MV-4-11 (cell line): ENCODE measurements around the gene DISP1.
A peak's percentile ranks its signal among the peaks of the same experiment; 100 is the strongest.

Experiments
- DNase-seq: peaks from one replicate; lab custom pipeline; 2025; lab: John Stamatoyannopoulos, UW

The DISP1 gene

DNA sequence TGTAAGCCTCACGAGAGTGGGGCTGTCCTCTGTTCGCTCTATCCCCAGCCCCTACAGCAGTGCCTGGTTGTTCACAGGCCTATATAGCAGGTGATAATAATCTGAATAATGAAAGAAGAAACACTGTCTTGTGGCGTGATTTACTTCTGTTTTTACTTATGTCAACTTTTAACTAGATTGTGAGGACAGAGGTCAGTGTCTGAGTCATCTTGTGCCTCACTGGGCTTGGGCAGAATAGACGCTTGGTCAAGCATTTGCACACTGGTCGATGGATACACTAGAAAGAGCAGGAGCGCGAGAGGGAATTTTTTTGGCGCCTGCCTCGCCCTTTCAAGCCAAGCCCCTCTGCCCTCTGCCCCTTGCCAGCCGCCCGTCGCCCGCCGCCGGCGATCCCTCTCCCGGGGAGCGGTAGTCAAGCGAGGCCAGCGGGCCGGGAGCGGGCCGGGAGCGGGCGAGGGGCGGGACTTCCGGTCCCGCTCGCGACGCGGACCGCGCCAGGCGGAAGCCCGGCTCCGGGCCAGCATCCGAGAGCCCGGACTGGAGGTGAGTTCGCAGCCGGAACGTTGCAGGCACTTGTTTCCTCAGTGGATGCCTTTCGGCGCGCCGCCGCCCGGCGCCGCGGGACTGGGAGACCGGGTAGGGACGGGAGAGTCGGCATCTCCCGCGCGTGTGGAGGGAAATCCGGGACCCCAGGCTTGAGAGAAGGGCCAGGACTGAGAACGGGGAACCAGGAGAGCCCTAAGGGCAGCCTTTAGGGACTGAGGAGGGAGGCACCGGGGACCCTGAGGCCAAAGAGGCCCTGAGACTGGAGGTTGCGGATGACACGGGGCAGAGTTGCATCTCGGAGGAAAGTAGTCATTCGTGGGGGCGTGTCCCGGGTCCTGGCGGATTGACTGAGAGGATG, at the start of gene DISP1:
Gene DISP1 (plus strand): TSS at position 504 of the 904 bp plus-strand sequence. CDS start 127,785 bp downstream, outside the sequence.
- peak; percentile 54 for DNase-seq

DNA sequence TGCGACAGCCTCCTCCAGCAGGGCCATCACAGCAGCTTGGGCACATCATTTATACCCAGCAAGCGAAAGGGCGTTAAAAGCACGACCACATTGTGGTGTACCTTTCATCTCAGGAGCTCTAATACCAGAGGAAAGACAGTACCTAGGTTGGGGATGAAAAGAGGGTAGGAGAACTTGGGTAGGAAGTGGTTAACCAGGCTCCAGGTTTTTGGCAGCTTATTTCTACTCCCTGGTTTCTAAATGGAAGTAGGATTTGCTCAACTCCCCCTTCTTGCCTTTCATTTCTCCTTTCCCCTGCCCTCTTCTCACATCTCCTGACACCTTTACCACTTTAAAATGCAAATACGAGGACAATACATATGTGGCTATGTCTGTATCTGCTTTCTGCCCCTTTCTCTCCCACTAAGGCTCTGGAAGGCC, 47.7 kb upstream of the DISP1 start:
- peak; percentile 61 for DNase-seq

- DNase-seq: no peak
Observed at GRCh38 chr1:222768592-222768991, 46.2 kb upstream of the DISP1 start.

DNA sequence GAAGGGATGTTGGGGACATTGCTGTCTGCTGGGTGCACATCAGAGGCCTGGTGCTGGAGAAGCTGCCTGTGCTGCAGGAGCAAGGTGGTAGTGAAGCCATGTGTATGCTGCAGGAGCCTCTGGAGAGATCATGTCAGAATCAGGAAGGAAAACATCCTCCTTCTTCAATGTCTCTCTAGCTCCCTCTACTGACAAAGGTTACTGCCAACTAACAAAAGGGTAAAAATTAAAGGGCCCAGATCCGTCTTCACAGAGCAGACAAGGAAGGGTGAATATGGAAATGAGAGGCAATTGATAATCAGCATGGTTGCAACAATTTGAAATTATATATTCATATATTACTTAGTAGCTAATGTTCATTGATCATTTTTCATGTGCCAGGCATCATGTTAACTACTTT, 45.7 kb upstream of the DISP1 start:
- DNase-seq: peak; percentile 43

DNA sequence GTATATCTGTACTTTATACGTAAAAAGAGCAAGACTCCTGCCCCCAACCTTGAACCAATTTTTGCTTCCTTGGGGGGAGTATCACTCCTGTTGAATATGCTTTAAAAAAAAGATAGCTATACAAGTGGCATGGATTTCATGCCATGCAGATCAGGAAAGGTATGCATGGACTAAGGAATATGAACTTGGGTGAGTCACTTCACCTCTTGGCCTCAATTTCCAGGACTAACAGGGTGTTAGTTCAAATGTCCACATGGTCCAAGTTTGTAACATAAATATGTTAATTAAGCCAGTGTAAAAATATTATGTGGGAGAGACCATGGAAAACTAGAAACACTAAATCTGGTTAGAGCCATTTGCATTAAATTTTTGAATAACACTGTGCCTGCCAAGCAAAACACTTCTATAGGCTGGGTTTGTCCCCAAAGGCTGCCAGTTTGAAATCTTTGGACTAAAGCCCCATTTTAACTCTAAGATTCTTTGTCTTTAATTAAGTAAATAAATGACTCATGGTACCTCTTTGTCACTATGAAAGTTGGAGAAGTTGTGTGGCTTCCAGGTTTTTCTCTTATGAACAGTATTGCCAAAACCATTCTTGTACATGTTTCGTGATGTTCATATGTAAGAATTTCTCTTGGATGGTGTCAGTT, 44.7 kb upstream of the DISP1 start:
- no peak for DNase-seq

DNA sequence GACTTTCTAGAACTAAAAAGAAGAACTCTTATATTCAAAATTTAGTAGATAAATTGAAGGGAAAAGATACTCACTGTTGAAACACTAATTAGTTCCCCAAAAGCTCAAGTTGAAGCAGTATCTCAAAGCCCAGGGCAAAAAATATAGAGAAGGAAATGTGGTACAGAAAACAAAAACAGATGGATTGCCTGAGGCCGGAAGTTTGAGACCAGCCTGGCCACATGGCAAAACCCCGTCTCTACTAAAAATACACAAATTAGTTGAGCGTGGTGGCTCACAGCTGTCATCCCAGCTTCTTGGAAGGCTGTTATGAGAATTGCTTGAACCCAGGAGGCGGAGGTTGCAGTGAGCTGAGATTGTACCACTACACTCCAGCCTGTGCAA, 41.9 kb upstream of the DISP1 start:
- peak; percentile 93 for DNase-seq

GRCh38 chr1:222777463-222777862, 37.4 kb upstream of the DISP1 start:
- no peak for DNase-seq

GRCh38 chr1:222777977-222778376, 36.9 kb upstream of the DISP1 start:
- no peak for DNase-seq

- no peak for DNase-seq
Observed at GRCh38 chr1:222781251-222781650, 33.6 kb upstream of the DISP1 start.

- no peak for DNase-seq
Observed at GRCh38 chr1:222783051-222783450, 31.8 kb upstream of the DISP1 start.

- no peak for DNase-seq
Observed at GRCh38 chr1:222784371-222784770, 30.5 kb upstream of the DISP1 start.

DNA sequence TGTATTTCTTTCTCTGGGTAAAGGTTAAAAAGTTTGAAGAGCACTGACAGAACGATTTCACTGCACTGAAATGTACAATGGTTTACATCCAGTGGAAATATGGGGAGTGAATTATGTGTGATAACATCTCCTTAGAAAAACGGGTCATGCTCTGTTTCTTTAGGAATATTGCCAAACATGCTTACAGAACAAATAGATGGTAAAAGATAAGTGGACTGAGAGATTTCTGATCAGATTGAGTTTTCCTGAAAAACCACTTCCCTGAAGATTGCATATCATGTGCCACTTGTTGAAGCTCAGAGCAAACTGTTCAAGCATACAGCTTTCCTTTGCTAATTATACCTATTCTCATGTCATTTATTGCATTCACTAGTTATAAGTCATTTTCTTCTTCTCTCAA, 29.9 kb upstream of the DISP1 start:
- DNase-seq: no peak

GRCh38 chr1:222785529-222785928, 29.3 kb upstream of the DISP1 start:
- no peak for DNase-seq

- no peak for DNase-seq
Observed at GRCh38 chr1:222786121-222786520, 28.7 kb upstream of the DISP1 start.

DNA sequence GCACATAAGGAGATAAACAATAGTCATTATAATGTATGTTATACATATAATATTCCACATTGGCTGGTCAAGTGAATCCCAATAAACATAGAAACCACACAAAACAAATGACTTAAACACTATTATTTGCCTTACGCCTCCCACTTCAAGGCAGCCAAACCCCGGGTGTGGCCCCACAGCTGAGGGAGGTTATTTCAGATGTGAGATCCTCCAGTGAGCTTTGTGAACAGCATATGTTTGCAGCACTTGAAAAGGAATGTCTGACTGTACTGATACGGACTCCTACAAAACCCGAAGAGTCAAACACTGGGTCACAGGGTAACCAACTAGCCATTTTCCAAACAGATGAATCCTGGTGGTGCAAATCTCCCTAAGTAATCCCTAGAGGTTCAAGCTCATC, 27.1 kb upstream of the DISP1 start:
- no peak for DNase-seq

GRCh38 chr1:222788402-222789156, 26.3 kb upstream of the DISP1 start:
- DNase-seq: no peak

DNA sequence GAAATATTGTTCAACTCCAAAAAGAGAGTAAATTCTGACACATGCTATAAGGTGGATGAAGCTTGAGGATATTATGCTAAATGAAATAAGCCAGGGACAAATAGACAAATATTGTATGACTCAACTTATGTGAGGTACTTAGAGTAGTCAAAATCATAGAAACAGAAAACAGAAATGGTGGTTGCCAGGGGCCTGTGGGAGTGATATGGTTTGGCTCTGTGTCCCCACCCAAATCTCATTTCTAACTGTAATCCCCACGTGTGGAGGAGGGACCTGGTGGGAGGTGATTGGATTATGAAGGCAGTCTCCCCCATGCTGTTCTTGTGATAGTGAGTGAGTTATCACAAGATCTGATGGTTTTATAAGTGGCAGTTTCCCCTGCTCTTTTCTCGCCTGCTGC, 24.7 kb upstream of the DISP1 start:
- no peak for DNase-seq

GRCh38 chr1:222790520-222790919, 24.3 kb upstream of the DISP1 start:
- DNase-seq: no peak

- no peak for DNase-seq
Observed at GRCh38 chr1:222791006-222791710, 23.7 kb upstream of the DISP1 start.

DNA sequence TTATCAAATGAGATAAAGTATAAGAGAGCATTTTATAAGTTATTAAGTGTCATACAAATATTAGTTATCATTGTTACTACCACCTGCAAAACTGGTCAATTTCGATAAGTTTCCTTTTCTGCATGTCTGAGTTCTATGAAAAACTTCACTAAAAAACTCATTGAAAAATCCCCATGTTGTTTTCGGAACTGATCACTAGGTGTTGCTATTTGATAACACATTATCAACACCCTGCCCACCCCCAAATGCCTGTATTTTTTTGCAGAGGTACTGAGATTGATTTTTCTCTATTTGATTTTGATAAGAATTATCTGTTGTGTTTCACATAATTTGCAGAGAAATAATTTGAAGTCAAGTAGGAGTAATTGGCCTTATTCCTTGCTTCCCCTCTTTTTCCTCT, 22.1 kb upstream of the DISP1 start:
- DNase-seq: no peak

- DNase-seq: no peak
Observed at GRCh38 chr1:222794656-222795474, 20.0 kb upstream of the DISP1 start.
